Tibial artery (tissue), 4 donors: ENCODE data around the gene TDRD1.

Experiments used
- DNase-seq, 2 donors: peaks; one replicate each; pipeline ENCODE4 v3.0.0-alpha.2; 2019
- H3K27ac ChIP-seq, 2 donors: fragments of 200-600 bp; sonication (generic) in 1 of 2; 1 replicate in 1 of 2; 2 replicates in 1 of 2; pipeline ENCODE4 v1.5.1; 2018 to 2019; ENCODE audit warnings: mild to moderate bottlenecking in 1 of 2
- H3K27me3 ChIP-seq, 2 donors: fragments of 200-600 bp; sonication (generic) in 1 of 2; one replicate each; pipeline versions ENCODE4 v1.5.1 to v1.6.0; 2016 to 2019
- H3K36me3 ChIP-seq, 3 donors: fragments of 200-600 bp; sonication (generic) in 2 of 3; one replicate each; pipeline ENCODE4 v1.5.1; 2016 to 2019; ENCODE audit warnings: mild to moderate bottlenecking in 2 of 3
- H3K4me1 ChIP-seq, 4 donors: fragments of 200-600 bp; sonication (generic) in 2 of 4; 1 replicate in 3 of 4; 2 replicates in 1 of 4; pipeline ENCODE4 v1.5.1; 2016 to 2019
- H3K4me3 ChIP-seq, 2 donors: fragments of 200-600 bp; sonication (generic) in 1 of 2; 1 replicate in 1 of 2; 2 replicates in 1 of 2; pipeline ENCODE4 v1.5.1; 2018 to 2019; ENCODE audit warnings: mild to moderate bottlenecking in 2 of 2
- H3K9me3 ChIP-seq, 3 donors: fragments of 200-600 bp; sonication (generic) in 1 of 3; one replicate each; pipeline ENCODE4 v1.5.1; 2016 to 2019
- CTCF ChIP-seq, 2 experiments: fragments of 200-600 bp in 1 of 2; fragments of 450-650 bp in 1 of 2; IDR thresholded peaks; one replicate each; pipeline ENCODE4 v1.5.1; 2017 to 2019; ENCODE audit warnings: antibody characterized with exemption in 2 of 2, mild to moderate bottlenecking in 1 of 2, moderate library complexity in 1 of 2
- intact Hi-C: fragments of 100-400 bp; cut with DNase I; formaldehyde crosslinking; loops from one replicate; pipeline ENCODE4 v1.15.0; 2023; ENCODE audit warnings: low total_unique reads

The TDRD1 gene

GRCh38 chr10:114250716-114251115, 71.6 kb downstream of the TDRD1 start:
- Histone ChIP-seq H3K4me1 (peaks cover 0 to 2% (median 0%) of the 10 kb centered on the region in 4 donors), H3K27me3 (peaks cover 0 to 5% of the 10 kb centered on the region in 2 donors), H3K4me3 (no peak overlapping the region), H3K36me3 (no peaks in the 10 kb centered on the region), H3K9me3 (no peaks in the 10 kb centered on the region), H3K27ac (no peak overlapping the region)
- no peak for TF ChIP-seq CTCF (IDR thresholded peaks at IDR 0.05)
- intact Hi-C loops = no loop called here
- DNase-seq = no peak

- no peaks in the 10 kb centered on the region for H3K9me3 ChIP-seq
- H3K36me3 ChIP-seq = no peaks in the 10 kb centered on the region
- intact Hi-C loops = no loop called here
- no peak overlapping the region for H3K4me3 ChIP-seq
- H3K27me3 ChIP-seq = peaks cover 0 to 5% of the 10 kb centered on the region in 2 donors
- H3K4me1 ChIP-seq = no peaks in the 10 kb centered on the region
- no peak overlapping the region for H3K27ac ChIP-seq
- no peak for DNase-seq
- no peak for TF ChIP-seq CTCF (IDR thresholded peaks at IDR 0.05)
These were observed 72.9 kb downstream of the TDRD1 start for GRCh38 chr10:114252092-114252491.

GRCh38 chr10:114252883-114253282, 73.7 kb downstream of the TDRD1 start:
- TF ChIP-seq CTCF (IDR thresholded peaks at IDR 0.05) = no peak
- H3K9me3 ChIP-seq = no peaks in the 10 kb centered on the region
- peaks cover 0 to 5% of the 10 kb centered on the region in 2 donors for H3K27me3 ChIP-seq
- no peaks in the 10 kb centered on the region for H3K4me1 ChIP-seq
- no peak overlapping the region for H3K27ac ChIP-seq
- no peaks in the 10 kb centered on the region for H3K36me3 ChIP-seq
- intact Hi-C loops = no loop called here
- peak in 1 of 2 donors; percentile 25 for DNase-seq
- H3K4me3 ChIP-seq = no peak overlapping the region

GRCh38 chr10:114255227-114255626, 76.1 kb downstream of the TDRD1 start:
- Histone ChIP-seq H3K36me3 (no peaks in the 10 kb centered on the region), H3K4me1 (peaks cover 0 to 4% (median under 1%) of the 10 kb centered on the region in 4 donors), H3K9me3 (no peaks in the 10 kb centered on the region), H3K27ac (no peak overlapping the region), H3K27me3 (peaks cover 0 to 5% of the 10 kb centered on the region in 2 donors), H3K4me3 (no peak overlapping the region)
- DNase-seq = no peak
- TF ChIP-seq CTCF (IDR thresholded peaks at IDR 0.05) = no peak
- intact Hi-C loops = no loop called here

GRCh38 chr10:114256008-114256765, 77.0 kb downstream of the TDRD1 start:
- H3K4me1 ChIP-seq = peaks cover 0 to 7% (median 4%) of the 10 kb centered on the region in 4 donors
- H3K36me3 ChIP-seq = no peaks in the 10 kb centered on the region
- intact Hi-C loops = no loop called here
- H3K9me3 ChIP-seq = no peaks in the 10 kb centered on the region
- no peak overlapping the region for H3K4me3 ChIP-seq
- TF ChIP-seq CTCF (IDR thresholded peaks at IDR 0.05) = no peak
- no peaks in the 10 kb centered on the region for H3K27me3 ChIP-seq
- peak in 1 of 2 donors; percentile 7 for DNase-seq
- H3K27ac ChIP-seq = no peak overlapping the region
